ENCODE results near the gene TSC22D4.
"Not testable (repeated sequence)": the region's sequence is repeated elsewhere in the genome, so short reads cannot be mapped to it uniquely, and the experiment has no call there.

TSC22D4 gene

DNA sequence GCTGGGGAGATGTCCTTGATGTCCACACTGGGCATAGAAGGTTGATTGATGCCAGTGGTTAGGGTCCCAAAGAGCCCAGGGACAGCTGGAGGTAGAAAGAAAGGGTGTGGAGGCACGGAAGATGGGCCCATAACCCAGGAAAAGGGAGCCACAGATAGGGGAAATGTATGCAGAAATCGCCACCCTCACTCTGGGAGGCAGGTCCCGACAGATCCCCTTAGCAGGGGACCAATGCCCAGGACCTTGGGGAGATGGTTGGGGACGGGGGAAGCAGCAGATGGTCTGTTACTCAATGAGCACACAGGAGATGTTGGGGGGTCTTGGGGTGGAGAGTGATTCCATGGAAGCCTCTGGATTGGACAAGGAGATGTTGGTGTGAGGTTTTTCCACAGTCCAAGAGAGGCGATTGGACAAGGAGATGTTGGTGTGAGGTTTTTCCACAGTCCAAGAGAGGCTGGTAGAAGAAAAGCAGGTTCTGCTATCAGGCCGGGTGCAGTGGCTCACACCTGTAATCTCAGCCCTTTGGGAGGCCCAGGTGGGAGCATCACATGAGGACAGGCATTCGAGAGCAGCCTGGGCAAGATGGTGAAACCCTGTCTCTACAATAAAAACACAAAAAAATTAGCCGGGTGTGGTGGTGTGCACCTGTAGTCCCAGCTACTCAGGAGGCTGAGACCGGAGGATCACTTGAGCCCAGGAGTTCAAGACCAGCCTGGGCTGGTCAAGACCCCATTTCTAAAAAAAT lies 35.7 kb downstream of the TSC22D4 start:
- no peak for DNase-seq (ENCODE audit: low read depth)

DNA sequence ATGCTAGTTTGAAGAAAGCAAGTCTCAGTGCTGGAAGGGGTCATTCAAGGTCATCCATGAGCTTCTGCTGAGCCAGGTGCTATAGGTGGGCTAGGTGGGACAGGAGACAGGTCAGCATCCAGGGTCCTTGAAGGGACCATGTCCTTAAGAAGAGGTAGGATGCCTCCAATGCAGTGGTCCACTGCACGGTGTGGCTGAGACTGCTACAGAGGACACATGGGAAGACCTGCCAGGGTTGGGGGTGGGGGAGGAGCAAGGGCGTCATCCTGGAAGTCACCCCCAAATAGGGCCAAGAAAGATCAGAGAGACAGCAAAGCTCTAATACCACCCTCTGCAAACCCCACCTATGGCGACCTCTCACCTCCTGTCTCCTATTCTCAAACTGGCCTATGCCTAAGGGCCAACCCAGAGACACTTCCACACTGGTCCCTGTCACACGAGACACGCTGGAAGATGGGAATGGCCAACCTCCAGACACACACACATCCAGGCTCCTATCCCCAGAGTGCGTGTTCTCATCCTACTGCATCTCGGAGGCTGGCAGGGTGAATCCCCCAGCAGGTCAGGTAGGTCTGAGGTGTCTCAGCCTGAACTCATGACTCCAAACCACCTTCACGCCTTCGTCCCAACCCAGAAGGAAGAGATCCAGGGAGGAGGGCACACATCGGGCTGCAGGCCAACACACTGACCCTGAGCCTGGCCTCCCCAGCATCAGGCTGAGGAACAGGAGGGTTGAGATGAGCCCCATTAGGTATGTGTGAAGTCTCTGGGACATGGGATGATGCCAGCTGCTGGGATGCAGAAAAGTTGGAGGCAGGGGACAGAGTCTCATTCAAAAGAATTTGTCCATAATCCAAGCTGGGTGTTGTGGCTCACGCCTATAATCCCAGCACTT lies 37.1 kb downstream of the TSC22D4 start:
- no peak for DNase-seq (ENCODE audit: low read depth)

DNA sequence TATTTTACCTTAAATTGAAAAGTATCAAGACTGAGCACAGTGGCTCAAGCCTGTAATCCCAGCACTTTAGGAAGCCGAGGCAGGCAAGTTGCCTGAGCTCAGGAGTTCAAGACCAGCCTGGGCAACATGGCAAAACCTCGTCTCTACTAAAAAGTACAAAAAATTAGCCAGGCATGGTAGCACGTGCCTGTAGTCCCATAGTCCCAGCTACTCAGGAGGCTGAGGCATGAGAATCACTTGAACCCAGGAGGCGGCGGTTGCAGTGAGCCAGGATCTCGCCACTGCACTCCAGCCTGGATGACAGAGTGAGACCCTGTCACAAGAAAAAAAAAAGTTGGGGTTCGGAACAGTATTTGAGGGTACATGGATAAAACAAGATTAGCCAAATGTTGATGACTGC lies 39.8 kb downstream of the TSC22D4 start:
- DNase-seq (ENCODE audit: low read depth) = not testable (repeated sequence)

DNA sequence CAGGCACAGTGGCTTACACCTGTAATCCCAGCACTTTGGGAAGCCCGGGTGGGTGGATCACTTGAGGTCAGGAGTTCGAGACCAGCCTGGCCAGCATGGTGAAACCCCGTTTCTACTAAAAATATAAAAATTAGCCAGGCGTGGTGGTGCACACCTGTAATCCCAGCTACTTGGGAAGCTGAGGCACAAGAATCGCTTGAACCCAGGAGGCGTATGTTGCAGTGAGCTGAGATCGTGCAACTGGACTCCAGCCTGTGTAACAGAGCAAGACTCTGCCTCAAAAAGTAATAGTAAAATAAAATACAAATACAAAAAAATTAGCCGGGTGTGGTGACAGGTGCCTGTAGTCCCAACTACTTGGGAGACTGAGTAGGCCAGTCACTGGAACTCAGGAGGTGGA lies 40.3 kb downstream of the TSC22D4 start:
- DNase-seq (ENCODE audit: low read depth) = not testable (repeated sequence)

DNA sequence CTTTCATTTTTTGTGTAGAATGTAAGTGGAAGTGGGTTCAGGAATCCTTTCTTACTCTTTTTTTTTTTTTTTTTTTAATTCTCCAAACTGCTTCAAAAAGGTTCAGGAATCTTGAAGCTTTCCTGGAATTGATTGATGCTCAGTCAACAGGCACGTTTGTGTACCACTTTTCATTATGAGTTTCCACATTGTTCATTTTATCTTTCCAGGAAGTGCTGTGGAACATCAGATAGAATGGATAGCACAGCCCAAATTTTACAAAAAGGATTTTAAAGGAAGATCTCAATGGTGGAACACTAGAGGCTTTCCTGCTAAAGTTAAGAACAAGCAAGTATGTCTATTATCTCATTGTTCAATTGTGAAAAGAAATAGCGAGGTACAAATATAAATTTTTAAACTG lies 40.8 kb downstream of the TSC22D4 start:
- no peak for DNase-seq (ENCODE audit: low read depth)

DNA sequence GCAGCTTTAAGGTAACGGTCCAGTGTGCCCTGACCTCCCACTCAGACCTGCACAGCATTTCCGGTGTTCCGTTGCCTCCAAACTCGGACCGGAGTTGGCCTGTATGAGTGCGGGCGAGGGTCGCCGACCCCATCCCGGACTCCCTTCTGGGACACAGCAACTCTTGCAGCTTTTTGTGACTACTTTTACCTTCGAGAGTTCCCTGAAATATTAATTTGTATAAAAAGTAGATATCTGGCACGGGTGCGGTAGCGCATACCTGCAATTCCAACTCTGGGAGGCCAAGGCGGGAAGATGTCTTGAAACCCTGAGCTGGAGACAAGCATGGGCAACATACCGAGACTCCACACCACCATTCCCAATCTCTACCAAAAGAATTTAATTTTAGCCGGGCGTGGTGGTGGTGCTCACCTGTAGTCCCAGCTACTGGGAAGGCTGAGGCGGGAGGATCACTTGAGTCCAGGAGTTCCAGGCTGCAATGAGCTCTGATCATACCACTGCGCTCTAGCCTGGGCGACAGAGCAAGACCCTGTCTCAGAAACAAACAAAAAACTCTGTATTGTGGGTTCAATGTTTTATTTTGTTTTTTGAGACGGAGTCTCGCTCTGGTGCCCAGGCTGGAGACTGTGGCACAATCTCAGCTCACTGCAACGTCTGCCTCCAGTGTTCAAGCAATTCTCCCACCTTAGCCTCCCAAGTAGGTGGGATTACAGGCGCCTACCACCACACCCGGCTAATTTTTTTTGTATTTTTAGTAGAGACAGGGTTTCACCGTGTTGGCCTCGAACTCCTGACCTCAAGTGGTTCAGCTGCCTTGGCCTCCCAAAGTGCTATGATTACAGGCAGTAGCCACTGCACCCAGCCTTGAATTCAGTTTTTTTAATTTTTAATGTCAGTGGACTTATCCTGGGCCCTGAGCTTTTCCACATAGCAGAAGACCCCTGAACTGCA lies 41.6 kb downstream of the TSC22D4 start:
- DNase-seq (ENCODE audit: low read depth) = no peak

DNA sequence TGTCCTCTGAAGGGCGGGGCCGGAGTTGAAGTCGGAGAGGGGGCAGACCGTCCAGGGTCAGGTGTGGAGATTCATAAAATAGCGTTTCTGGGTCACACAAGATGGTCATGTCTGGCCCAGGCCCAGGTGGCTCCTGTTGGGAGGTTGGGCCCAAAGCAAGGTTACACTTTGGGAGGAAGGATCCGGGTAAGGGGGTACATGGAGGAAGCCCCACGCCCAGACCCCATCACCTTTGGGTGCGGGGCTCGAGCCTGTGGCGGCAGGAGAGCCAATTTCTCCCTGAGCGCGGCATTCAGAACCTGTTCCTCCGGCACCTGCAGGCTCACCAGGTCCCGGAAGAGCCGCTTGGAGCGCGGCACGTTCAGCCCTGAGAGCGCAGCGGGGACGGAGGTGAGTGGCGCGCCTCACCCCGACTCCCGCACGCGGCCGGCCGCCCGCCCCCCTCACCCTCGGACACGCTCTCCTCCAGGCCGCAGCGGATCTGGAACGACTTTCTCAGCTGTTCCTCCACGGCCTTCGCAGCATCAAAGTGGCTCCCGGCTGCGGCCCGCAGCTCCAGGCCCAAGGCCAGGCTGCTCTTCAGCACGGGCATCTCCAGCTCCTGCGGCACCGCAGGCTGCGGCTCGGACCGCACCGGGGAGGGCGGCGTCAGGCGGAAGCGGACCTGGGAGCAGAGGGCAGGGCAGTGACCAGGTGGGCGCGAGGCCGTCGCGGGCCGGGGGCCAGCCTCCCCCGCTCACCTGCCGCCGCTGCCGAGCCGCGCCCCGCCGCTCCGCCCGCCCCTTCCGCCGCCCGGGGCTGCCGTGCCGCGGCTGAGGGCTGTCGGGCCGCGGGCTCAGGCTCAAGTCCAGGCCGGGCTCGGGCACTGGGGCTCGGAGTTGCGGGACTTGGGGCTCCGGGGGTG lies 43.4 kb downstream of the TSC22D4 start:
- DNase-seq (ENCODE audit: low read depth) = peak; percentile 27

DNA sequence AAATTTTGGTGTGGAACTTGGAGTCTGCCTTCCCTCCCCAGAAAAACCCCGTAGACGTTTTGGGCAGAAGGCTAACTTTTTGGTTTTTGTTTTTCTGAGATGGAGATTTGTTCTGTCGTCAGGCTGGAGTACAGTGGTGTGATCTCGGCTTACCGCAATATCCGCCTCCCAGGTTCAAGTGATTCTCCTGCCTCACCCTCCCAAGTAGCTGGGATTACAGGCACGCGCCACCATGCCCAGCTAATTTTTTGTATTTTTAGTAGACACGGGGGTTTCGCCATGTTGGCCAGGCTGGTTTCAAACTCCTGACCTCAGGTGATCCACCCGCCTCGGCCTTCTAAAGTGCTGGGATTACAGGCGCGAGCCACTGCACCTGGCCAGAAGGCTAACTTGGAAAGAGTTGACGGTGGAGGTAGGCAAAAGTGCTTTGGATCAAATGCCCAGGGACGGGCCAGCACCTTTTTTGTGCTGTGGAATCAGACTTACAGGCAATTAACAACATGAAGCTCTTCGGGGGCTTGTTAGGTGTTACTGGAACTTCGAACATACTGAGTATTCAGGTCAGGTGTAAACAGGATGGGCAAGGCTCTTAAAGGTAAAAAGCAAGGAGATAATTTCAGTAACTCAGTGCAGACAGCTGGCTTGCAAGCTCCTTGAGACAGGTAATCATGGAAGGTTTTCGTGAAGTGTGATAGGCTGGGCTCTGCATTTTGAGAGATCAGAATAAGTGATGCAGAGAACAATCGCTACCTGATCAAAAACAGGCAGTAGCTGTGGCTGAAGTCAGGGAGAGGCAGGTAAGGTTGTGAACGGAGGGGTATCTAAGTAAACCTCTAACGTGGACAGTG lies 44.5 kb downstream of the TSC22D4 start:
- no peak for DNase-seq (ENCODE audit: low read depth)

DNA sequence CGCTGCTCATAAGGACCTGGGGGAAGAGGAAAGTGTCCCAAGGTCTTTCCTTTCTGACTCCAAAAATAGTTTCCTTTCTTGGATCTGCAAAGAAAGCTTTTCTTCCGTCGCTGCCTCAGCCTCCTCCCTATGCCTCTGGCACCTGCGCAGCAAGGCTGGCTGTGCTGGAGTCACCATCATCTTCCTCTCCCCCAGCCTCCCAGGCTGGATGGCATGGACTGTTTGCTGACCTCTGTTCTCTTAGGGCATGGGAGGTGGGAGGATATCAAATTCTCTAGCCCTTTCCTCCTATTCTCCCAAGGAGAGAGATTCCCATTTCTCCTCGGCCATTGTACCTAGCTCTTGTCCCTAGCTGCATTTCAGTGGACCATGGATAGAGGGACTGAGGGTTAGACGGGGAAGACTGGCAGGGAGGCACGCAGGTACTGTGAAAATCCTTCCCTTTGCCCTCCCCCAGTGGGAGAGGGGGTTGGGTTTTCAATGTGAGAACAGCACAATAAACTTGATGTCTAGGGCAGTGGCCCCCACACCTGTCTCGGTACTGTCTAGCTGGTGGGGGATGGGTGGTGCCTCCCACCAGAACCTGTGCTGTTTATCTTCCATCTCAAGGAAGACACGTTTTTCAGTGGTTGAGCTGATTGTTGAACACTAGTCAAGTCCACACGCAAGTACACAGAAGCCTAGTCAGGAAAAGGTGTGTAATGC lies 45.3 kb downstream of the TSC22D4 start:
- no peak for DNase-seq (ENCODE audit: low read depth)

DNA sequence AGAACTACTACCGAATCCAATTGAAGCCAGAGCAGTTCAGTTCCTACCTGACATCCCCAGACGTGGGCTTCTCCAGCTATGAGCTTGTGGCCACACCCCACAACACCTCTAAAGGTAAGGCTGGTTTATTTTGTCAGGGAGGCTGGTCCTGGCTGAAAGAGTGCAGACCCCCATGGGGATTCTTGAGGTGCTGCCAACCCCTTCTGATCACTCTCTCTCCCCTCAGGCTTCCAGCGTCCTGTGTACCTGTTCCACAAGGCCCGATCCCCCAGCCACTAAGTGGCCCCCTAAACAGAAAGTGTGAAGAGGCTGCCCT lies 45.8 kb downstream of the TSC22D4 start:
- no peak for DNase-seq (ENCODE audit: low read depth)

DNA sequence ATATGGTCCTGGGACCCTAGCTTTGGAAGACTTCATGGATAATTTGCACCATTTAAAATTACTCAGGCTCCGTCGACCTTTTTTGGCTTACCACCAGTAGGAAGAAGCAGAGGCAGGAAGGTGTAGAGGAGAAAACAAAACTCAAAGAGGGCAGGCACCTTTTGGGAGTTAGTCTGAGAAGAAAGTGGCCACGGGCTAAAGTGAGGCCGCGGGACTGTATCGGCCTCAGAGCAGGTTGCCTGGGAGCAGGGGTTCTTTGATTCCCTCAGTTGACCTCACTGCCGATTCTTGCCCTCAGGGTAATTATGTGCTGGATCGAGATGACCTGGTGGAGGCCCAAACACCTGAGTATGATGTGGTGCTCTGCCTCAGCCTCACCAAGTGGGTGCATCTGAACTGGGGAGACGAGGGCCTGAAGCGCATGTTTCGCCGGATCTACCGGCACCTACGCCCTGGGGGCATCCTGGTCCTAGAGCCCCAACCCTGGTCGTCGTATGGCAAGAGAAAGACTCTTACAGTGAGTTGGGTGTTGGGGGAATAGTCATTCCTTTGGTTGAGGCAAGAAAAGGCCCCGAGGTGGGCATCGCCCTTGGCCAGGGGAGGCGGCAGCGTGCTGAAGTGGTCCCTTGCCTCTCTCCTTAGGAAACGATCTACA lies 46.3 kb downstream of the TSC22D4 start:
- DNase-seq (ENCODE audit: low read depth) = no peak

DNA sequence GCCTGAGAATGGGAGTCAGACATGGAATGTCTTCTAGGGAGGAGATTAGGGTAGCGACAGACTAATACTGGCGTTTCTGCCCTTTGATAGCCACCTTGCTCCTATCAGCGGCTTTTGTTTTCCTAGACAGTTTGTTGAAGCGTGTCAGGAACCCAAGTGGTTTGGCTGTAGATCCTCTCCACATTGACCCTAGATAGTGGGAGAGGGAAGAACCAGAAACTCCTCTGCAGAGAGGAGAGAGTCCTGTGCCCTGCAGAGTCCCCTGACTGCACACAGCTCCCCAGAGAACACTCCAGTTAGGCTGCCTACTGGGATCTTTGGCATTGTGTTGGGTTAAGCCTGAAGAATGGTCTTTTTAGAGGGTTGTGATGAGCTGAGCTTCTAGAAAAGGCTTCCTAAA lies 47.0 kb downstream of the TSC22D4 start:
- DNase-seq (ENCODE audit: low read depth) = no peak

DNA sequence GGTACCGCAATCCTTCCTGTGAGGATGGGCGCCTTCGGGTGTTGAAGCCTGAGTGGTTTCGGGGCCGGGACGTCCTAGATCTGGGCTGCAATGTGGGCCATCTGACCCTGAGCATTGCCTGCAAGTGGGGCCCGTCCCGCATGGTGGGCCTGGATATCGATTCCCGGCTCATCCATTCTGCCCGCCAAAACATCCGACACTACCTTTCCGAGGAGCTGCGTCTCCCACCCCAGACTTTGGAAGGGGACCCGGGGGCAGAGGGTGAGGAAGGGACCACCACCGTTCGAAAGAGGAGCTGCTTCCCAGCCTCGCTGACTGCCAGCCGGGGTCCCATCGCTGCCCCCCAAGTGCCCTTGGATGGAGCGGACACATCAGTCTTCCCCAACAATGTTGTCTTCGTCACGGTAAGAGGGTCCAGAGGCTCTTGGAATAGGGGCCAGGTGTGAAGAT lies 47.7 kb downstream of the TSC22D4 start:
- no peak for DNase-seq (ENCODE audit: low read depth)

DNA sequence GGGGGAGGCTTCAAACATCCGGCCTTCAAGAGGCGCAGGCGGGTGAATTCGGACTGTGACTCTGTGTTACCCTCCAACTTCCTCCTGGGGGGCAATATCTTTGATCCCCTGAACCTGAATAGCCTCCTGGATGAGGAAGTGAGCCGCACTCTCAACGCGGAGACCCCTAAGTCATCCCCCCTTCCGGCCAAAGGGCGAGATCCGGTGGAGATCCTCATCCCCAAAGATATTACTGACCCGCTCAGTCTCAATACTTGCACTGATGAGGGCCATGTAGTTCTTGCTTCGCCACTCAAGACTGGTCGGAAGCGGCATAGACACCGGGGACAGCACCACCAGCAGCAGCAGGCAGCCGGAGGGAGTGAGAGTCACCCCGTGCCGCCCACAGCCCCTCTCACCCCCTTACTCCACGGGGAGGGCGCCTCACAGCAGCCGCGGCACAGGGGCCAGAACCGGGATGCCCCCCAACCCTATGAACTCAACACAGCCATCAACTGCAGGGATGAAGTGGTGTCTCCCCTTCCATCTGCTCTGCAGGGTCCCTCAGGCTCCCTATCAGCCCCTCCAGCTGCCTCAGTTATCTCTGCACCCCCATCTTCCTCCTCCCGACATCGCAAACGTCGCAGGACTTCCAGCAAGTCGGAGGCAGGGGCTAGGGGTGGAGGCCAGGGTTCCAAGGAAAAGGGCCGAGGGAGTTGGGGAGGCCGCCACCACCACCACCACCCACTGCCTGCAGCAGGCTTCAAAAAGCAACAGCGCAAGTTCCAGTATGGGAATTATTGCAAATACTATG lies 48.3 kb downstream of the TSC22D4 start:
- no peak for DNase-seq (ENCODE audit: low read depth)

DNA sequence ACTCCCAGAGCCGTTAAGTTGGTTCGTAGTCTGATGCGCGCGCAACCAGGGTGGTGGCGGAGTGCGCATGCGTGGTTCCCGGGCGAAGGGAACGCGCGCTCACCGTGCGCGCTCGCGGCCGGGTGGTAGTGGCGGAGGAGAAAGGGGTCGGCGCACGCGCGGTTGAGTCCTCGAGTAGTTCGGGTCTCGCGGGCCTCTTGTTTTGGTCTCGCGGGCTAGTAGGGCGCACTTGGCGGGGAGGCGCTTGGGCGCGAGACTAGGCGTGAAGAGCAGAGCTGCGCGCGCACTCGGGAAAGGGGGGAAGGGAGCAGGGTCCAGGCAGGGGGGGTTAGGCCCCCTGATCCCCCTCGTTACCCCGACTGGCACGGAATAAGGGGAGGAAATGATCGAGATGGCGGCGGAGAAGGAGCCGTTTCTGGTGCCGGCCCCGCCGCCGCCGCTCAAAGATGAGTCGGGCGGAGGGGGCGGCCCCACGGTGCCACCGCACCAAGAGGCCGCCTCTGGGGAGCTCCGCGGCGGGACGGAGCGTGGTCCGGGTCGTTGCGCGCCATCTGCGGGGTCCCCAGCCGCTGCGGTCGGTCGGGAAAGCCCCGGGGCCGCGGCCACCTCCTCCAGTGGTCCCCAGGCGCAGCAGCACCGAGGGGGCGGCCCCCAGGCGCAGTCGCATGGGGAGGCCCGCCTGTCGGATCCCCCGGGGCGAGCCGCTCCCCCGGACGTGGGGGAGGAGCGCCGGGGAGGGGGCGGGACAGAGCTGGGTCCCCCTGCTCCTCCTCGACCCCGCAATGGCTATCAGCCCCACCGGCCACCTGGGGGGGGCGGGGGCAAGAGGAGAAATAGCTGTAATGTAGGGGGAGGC lies 49.1 kb downstream of the TSC22D4 start, which contains the start of gene MEPCE:
TSS of gene MEPCE (plus strand) at position 195 of the 856 bp plus-strand sequence. CDS start at position 383, 188 bp downstream.
- DNase-seq (ENCODE audit: low read depth) = peak; percentile 88

DNA sequence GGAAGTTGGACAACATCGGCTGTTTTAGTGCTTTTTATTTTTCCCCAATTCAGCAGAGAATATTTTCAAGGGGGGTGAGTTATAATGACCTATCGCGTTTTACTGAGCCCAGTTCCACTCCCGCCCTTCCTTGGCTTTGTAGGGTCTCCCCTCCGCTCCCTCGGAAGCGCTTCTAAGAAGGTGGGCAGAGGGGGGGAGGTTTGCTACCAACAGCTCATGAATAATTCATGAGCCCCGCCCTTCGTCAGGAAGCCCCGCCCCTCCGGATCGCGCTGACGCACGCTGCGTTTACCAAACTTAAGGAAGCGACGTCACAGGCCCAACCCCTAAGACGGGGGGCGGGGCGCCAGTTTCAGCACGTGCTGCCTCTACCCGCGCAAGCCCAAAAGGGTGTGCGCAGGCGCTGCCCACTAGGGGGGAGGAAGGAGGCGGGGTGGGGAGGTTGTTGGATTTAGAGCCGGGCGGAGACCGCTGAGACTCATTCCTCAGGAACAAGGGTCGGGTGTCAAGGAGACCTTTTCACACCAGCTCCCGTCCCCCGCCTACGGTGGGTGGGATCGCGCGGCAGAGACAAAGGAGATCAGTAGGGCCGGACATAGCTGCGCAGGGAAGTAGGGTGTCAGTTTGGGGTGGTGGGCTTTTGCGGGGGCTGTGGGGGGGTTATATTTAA lies 49.9 kb downstream of the TSC22D4 start:
- DNase-seq (ENCODE audit: low read depth) = peak; percentile 100
